ENCODE results near the gene CLCN6. TPM values are rescaled to one million over a fixed set of nuclear protein-coding genes. Genes with fewer than 3 reads are reported as not detected.

Gene CLCN6
- total and polyA plus RNA-seq, 2 of the 8 experiments (the other 6 are each of a cell fraction or from before 2014, with no cell fraction given): 15.7 to 26.0 TPM

- FAIRE-seq: peak; percentile 48
- H4K91ac ChIP-seq (replicated peaks; ENCODE audit: insufficient read length, low read length): no peak overlapping the region
- WGBS, 2 experiments (ENCODE audit: extremely low coverage in 1 of 2, insufficient coverage in 1 of 2, insufficient read length in 1 of 2, insufficient replicate concordance in 2 of 2, low coverage in 1 of 2, low lambda C conversion rate in 2 of 2, missing lambda C conversion rate in 1 of 2): 64% methylated on average over 13 of the region's 13 CpGs; no CpG with 5 or more reads in 1 of the 2 experiments
- H3K14ac ChIP-seq (ENCODE audit: insufficient read length): no peak overlapping the region
- H3K79me2 ChIP-seq (ENCODE audit: control insufficient read depth in 1 of 2, insufficient read depth in 2 of 2, low read length in 2 of 2): no peaks in the 10 kb centered on the region
- H4K8ac ChIP-seq (ENCODE audit: extremely low read depth, insufficient read depth, low read length): peak overlapping the region; percentile 66; the same call in 1 of the 2 replicates
- H3K36me3 ChIP-seq (ENCODE audit: control insufficient read depth in 2 of 4, insufficient read depth in 4 of 4, low read length in 3 of 4): no peaks in the 10 kb centered on the region
- peaks cover 0 to 2% of the 10 kb centered on the region in 2 experiments; a peak in 2 of 4 replicates for H3K9me3 ChIP-seq (ENCODE audit: insufficient read depth in 2 of 2, low read depth in 1 of 2, low read length in 1 of 2)
- ChIA-PET POLR2A (ENCODE audit: partially characterized antibody) (interaction anchor here (0.6 to 9.5 kb wide), 6 partner anchors 10 to 230 kb away, joined by 3 to 109 read pairs (median 4); no protein-coding TSS in a partner anchor), CTCF (ENCODE audit: partially characterized antibody) (interaction anchor here (0.5 to 6.2 kb wide), 10 partner anchors 9 to 71 kb away, joined by 3 to 46 read pairs (median 8); no protein-coding TSS in a partner anchor)
- H3K27me3 ChIP-seq (replicated peaks in 1 of 4; ENCODE audit: control insufficient read depth in 3 of 4, extremely low read depth in 1 of 4, insufficient read depth in 3 of 4, low read length in 3 of 4): no peaks in the 10 kb centered on the region
- H2BK5ac ChIP-seq (ENCODE audit: low read depth, low read length): peak overlapping the region; percentile 64; the same call in 1 of the 2 replicates
- peak overlapping the region in 1 of 2 experiments; percentile 44; a peak in 1 of 4 replicates for H3K4me2 ChIP-seq (ENCODE audit: insufficient read depth in 1 of 2, low read depth in 2 of 2, low read length in 2 of 2)
- H2AFZ ChIP-seq (ENCODE audit: low read length): peak overlapping the region; percentile 7; the same call in 1 of the 2 replicates
- H3K79me1 ChIP-seq (ENCODE audit: low read depth, low read length): no peaks in the 10 kb centered on the region
- H3K18ac ChIP-seq (ENCODE audit: extremely low read depth, low read length): no peak overlapping the region
- H2AK5ac ChIP-seq (ENCODE audit: low read depth, low read length): 0 out of 2 replicates have a peak overlapping the region, but pooled peaks have one; percentile 19
- no peak for DNase-seq (ENCODE audit: low read depth in 1 of 2, low spot score in 2 of 2)
- no peak overlapping the region for H3K4ac ChIP-seq (replicated peaks; ENCODE audit: insufficient read length, low read depth, low read length)
- H3K23ac ChIP-seq (ENCODE audit: insufficient read length): no peak overlapping the region
- H2BK12ac ChIP-seq (ENCODE audit: low read depth, low read length): peak overlapping the region; percentile 10; the same call in 1 of the 2 replicates
- H2BK120ac ChIP-seq (replicated peaks; ENCODE audit: low read depth, low read length): no peak overlapping the region
- no peaks in the 10 kb centered on the region for H4K20me1 ChIP-seq (replicated peaks in 1 of 2; ENCODE audit: control insufficient read depth in 1 of 2, insufficient read depth in 2 of 2, low read length in 2 of 2)
- H3K56ac ChIP-seq (replicated peaks; ENCODE audit: insufficient read length, low read depth, low read length): no peak overlapping the region
- H2BK15ac ChIP-seq (ENCODE audit: low read length): no peak overlapping the region
- no peak overlapping the region for H3K9ac ChIP-seq (replicated peaks in 1 of 4; ENCODE audit: extremely low read depth in 1 of 4, low read depth in 3 of 4, low read length in 3 of 4)
- no peaks in the 10 kb centered on the region for H3K23me2 ChIP-seq (ENCODE audit: low read depth, low read length)
- H2BK20ac ChIP-seq (ENCODE audit: low read length): peak overlapping the region; percentile 43; the same call in 1 of the 2 replicates
- no peak overlapping the region for H4K5ac ChIP-seq (ENCODE audit: insufficient read length, low read depth, low read length)
- peaks cover 0 to 10% (median 8%) of the 10 kb centered on the region in 4 experiments; a peak in 6 of 7 replicates for H3K4me1 ChIP-seq (replicated peaks in 1 of 4; ENCODE audit: control insufficient read depth in 3 of 4, insufficient read depth in 4 of 4, low read length in 3 of 4)
- H3K4me3 ChIP-seq (ENCODE audit: extremely low read depth in 1 of 4, insufficient read depth in 2 of 4, low read depth in 3 of 4, low read length in 4 of 4): no peak overlapping the region
- no peak overlapping the region for H3K27ac ChIP-seq (ENCODE audit: low read depth, low read length)
- TF ChIP-seq SP1 (IDR thresholded peaks at IDR 0.05; ENCODE audit: low read depth, low read length) (peak; percentile 28; the same call in 1 of the 2 replicates), SIN3A (conservative IDR thresholded peaks at IDR 0.05 in 1 of 2, IDR thresholded peaks at IDR 0.05 in 1 of 2; ENCODE audit: low read depth in 1 of 2, low read length in 2 of 2) (peak; percentile 34 to 70; a peak in 1 of 4 replicates), ATF2 (IDR thresholded peaks at IDR 0.05; ENCODE audit: low read length) (no peak), FOSL1 (IDR thresholded peaks at IDR 0.05; ENCODE audit: insufficient read depth, low read depth, low read length) (no peak), POLR2A (IDR thresholded peaks at IDR 0.05; ENCODE audit: control extremely low read depth in 1 of 2, low read depth in 2 of 2, low read length in 2 of 2) (no peak), BCL11A (IDR thresholded peaks at IDR 0.05; ENCODE audit: low read depth in 2 of 2, low read length in 2 of 2) (no peak), CTBP2 (IDR thresholded peaks at IDR 0.05; ENCODE audit: borderline replicate concordance, insufficient read depth, insufficient read length, low read length) (no peak), CHD2 (IDR thresholded peaks at IDR 0.05; ENCODE audit: low read length) (0 out of 2 replicates have a peak, but pooled peaks have one; percentile 19)
These were observed 77.0 kb downstream of the CLCN6 start for GRCh38 chr1:11882814-11883538.
